IgD-negative memory B cell (primary cell): ENCODE measurements around the gene ERC1. TPM values are rescaled to one million over a fixed set of nuclear protein-coding genes. Genes with fewer than 3 reads are reported as not detected.
"Not testable (repeated sequence)": the region's sequence is repeated elsewhere in the genome, so short reads cannot be mapped to it uniquely, and the experiment has no call there.

ENCODE experiments used
- H3K27ac Mint-ChIP-seq, 3 donors: one replicate each; pipeline ENCODE4 v1.8.0; 2020 to 2022; ENCODE audit warnings: mild to moderate bottlenecking in 3 of 3, mixed read lengths in 3 of 3, moderate library complexity in 1 of 3
- H3K27me3 Mint-ChIP-seq: one replicate; pipeline ENCODE4 v1.8.0; 2021; ENCODE audit warnings: mixed read lengths
- H3K36me3 Mint-ChIP-seq: one replicate; pipeline ENCODE4 v1.8.0; 2020; ENCODE audit warnings: mild to moderate bottlenecking, mixed read lengths
- H3K4me1 Mint-ChIP-seq, 3 donors: one replicate each; pipeline ENCODE4 v1.8.0; 2020 to 2022; ENCODE audit warnings: mixed read lengths in 3 of 3, mild to moderate bottlenecking in 1 of 3
- H3K4me3 Mint-ChIP-seq, 4 donors: one replicate each; pipeline ENCODE4 v1.8.0; 2020 to 2022; ENCODE audit warnings: mild to moderate bottlenecking in 4 of 4, mixed read lengths in 4 of 4, moderate library complexity in 3 of 4
- H3K9me3 Mint-ChIP-seq, 3 donors: one replicate each; pipeline ENCODE4 v1.8.0; 2020 to 2021; ENCODE audit warnings: mixed read lengths in 3 of 3, mild to moderate bottlenecking in 1 of 3
- polyA plus RNA-seq: library from polyadenylated mRNA; unstranded; fragments of 300-500 nt; fragmentation: Illumina TruSeq; gene quantifications from one replicate; pipeline ENCODE4 v1.2.3, GENCODE V29; 2021

ERC1 gene
- polyA plus RNA-seq, 1 donor from 2014 or later: 16.5 TPM

DNA sequence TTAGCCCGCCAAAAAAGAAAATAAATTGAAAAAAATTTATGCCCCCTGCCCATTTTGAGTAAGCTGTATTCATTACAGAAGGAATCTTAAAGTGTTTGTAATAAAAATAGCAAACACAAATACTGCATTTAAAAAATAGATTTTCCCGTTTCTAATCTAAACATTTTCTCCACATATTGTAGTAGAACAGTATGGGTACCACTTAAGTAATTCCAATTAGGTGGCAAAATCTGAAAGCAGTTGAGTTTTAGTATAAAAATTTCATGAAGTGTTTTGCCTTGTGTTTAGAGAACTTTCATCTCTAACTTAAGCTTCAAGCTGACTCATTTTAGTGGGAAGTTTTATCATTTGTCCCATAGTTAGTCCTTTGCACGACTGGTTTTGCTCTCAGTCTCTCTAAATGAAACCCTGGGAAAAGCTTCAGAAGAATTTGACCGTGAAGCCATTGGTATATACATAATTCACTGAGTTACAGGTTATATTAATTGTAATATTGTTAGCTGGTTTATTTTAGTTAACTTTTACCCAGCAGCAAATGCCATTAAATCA lies 214.6 kb downstream of the ERC1 start:
- Mint-ChIP-seq H3K27me3 (no peaks in the 10 kb centered on the region), H3K27ac (peak overlapping the region in 1 of 3 donors; percentile 94), H3K4me3 (peak overlapping the region in 2 of 4 donors; percentile 5 to 81), H3K36me3 (peaks cover 11% of the 10 kb centered on the region), H3K4me1 (peaks cover 15 to 31% (median 27%) of the 10 kb centered on the region in 3 donors), H3K9me3 (no peaks in the 10 kb centered on the region)

DNA sequence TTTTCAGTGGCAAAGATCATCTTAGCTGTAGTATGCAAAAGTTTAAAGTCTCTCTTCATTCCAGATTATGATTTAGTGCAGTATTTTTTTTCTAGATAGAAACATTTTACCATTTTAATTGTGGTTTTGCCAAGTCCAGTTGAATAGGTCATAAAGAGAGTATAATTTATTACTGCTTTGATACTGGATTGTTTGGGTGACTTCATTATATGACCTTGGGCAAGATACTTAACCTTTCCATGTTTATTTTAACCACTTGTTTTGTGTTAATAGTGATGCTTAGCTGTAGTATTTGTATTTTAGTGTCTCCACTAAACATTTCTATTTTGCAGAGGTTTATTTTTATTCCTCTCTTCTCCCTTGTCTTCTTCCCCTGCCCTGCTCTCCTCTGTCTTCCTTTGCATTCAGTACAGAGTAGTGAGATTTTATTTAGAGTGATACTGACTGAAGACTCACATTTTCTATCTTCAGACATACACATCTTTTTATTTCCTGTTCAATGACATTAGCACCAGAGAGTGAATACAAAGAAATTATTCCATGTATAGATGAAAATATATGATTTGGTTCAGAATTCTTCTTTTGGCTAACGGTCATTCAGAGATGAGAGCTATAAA lies 215.2 kb downstream of the ERC1 start:
- Mint-ChIP-seq H3K27me3 (no peaks in the 10 kb centered on the region), H3K36me3 (peaks cover 11% of the 10 kb centered on the region), H3K4me3 (peak overlapping the region in 2 of 4 donors; percentile 62 to 81), H3K27ac (no peak overlapping the region), H3K4me1 (peaks cover 15 to 31% (median 27%) of the 10 kb centered on the region in 3 donors), H3K9me3 (no peaks in the 10 kb centered on the region)

DNA sequence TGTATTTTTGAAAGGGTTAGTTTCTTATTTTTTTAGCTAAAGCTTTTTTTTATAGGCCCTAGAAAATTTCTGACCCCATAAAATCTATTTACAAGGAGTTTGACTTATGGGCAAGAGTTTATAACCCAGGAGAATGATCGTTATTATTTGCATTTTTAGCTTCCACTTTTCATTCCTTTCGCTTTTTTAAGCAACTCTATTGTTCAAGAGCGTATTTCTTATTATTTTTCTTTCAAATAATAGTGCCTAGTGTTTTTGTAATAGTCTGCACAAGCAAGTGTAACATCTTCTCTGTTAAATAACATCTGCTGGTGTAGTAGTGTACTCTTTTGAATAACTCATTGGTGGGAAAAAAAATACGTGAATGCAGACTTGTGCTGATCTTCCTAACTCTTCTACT lies 216.3 kb downstream of the ERC1 start:
- Mint-ChIP-seq H3K9me3 (no peaks in the 10 kb centered on the region), H3K4me1 (peaks cover 15 to 25% (median 23%) of the 10 kb centered on the region in 3 donors), H3K27ac (peak overlapping the region in 2 of 3 donors; percentile 17 to 63), H3K4me3 (peak overlapping the region; percentile 3 to 44 (median 36)), H3K27me3 (no peaks in the 10 kb centered on the region), H3K36me3 (peaks cover 11% of the 10 kb centered on the region)

DNA sequence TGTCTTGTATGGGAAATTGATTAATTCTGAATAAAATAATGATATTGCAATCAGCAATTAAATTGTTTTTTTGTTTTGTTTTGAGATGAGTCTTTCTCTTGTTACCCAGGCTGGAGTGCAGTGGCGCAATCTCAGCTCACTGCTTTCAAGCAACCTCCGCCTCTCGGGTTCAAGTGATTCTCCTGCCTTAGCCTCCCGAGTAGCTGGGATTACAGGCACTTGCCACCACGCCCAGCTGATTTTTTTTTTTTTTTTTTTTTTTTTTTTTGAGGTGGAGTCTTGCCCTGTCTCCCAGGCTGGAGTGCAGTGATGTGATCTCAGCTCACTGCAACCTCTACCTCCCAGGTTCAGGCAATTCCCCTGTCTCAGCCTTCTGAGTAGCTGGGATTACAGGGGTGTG lies 217.7 kb downstream of the ERC1 start:
- H3K27me3 Mint-ChIP-seq, H3K9me3 Mint-ChIP-seq: not testable (repeated sequence)

DNA sequence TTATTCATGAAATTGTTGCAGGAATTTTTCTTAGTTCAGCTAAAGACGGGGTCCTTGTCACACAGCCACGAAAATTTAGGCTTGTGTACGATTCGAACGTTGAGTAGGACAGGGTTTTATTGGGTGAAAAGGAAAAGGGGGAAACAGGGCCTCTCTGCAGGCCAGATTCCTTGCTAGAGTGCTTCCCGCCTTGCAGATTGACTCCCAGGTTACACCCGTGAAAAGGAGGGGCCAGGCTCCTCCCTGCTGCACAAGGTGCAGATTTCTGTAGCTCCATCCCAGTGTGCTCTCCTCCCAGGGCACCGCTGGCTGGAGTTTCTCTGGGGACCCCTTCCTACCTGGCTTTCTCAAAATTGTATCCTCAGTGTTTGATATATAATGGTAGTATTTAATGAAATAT lies 221.5 kb downstream of the ERC1 start:
- Mint-ChIP-seq H3K36me3 (peaks cover 8% of the 10 kb centered on the region), H3K27me3 (no peaks in the 10 kb centered on the region), H3K4me3 (no peak overlapping the region), H3K4me1 (peaks cover 5 to 17% (median 13%) of the 10 kb centered on the region in 3 donors), H3K27ac (no peak overlapping the region), H3K9me3 (no peaks in the 10 kb centered on the region)

More for the DNA sequence above, 217.7 kb downstream of the ERC1 start:
- peak overlapping the region in 1 of 4 donors; percentile 18 for H3K4me3 Mint-ChIP-seq
- peaks cover 13 to 25% (median 23%) of the 10 kb centered on the region in 3 donors for H3K4me1 Mint-ChIP-seq
- H3K27ac Mint-ChIP-seq: peak overlapping the region in 1 of 3 donors; percentile 61
- peaks cover 11% of the 10 kb centered on the region for H3K36me3 Mint-ChIP-seq

DNA sequence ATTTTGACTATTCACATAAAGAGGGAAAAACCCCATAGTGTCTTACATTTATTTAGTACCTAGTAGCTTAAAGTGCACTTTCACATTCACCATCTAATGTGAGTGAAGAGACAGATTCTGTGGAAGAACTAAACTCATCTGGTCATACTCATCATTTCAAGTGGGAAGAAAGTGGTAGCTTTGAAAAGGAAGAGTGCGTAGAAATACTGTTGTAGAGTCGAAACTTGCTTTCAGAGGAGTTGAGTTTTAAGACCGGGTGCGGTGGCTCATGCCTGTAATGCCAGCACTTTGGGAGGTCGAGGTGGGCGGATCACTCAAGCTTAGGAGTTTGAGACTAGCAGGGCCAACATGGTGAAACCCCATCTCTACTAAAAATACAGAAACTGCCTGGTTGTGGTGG lies 222.2 kb downstream of the ERC1 start:
- peaks cover 5 to 10% (median 6%) of the 10 kb centered on the region in 3 donors for H3K4me1 Mint-ChIP-seq
- H3K4me3 Mint-ChIP-seq: no peak overlapping the region
- H3K27me3 Mint-ChIP-seq: no peaks in the 10 kb centered on the region
- H3K9me3 Mint-ChIP-seq: no peaks in the 10 kb centered on the region
- H3K27ac Mint-ChIP-seq: no peak overlapping the region
- peaks cover 7% of the 10 kb centered on the region for H3K36me3 Mint-ChIP-seq

DNA sequence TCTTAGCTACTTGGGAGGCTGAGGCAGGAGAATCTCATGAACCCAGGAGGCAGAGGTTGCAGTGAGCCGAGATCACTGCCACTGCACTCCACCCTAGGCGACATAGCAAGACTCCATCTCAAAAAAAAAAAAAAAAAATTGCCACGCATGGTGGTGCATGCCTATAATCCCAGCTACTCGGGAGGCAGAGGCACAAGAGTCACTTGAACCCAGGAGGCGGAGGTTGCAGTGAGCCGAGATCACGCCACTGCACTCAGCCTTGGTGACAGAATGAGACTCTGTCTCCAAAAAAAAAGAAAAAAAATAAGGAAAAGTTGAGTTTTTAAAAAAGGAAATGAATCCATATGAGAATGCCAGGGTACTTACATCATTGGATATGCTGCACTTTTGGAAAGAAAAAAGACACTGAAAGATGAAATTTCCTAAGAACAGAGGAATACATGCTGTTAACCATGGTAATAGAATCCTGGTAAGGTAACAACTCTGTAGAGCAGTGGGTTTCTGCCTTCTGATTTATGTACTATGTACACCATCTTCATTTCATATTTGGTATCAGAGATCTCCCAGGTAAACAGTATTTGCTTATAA lies 222.7 kb downstream of the ERC1 start:
- Mint-ChIP-seq H3K9me3 (no peaks in the 10 kb centered on the region), H3K36me3 (peaks cover 4% of the 10 kb centered on the region), H3K4me1 (peaks cover 4 to 10% (median 5%) of the 10 kb centered on the region in 3 donors), H3K4me3 (no peak overlapping the region), H3K27me3 (no peaks in the 10 kb centered on the region), H3K27ac (no peak overlapping the region)

DNA sequence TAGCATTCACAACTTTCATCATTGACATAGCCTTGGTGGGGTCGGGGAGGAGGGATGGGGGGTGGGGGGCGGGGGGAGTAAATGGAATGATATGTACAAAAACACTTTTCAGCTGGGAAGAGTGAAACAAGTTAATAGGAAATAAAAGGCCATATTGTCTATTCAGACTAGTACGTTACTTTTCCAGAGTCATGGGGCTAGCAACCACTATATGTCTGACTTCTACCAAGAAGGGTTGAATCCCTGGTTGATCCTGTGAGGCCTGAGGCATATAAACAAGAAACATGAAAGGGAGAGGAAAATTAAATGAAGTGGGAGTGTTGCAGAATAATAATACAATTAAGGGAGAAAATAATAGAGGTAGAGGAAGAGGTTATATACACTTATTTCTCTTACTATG lies 225.5 kb downstream of the ERC1 start:
- Mint-ChIP-seq H3K27ac (no peak overlapping the region), H3K27me3 (no peaks in the 10 kb centered on the region), H3K36me3 (no peaks in the 10 kb centered on the region), H3K9me3 (no peaks in the 10 kb centered on the region), H3K4me1 (peaks cover 4 to 5% (median 4%) of the 10 kb centered on the region in 3 donors), H3K4me3 (no peak overlapping the region)

DNA sequence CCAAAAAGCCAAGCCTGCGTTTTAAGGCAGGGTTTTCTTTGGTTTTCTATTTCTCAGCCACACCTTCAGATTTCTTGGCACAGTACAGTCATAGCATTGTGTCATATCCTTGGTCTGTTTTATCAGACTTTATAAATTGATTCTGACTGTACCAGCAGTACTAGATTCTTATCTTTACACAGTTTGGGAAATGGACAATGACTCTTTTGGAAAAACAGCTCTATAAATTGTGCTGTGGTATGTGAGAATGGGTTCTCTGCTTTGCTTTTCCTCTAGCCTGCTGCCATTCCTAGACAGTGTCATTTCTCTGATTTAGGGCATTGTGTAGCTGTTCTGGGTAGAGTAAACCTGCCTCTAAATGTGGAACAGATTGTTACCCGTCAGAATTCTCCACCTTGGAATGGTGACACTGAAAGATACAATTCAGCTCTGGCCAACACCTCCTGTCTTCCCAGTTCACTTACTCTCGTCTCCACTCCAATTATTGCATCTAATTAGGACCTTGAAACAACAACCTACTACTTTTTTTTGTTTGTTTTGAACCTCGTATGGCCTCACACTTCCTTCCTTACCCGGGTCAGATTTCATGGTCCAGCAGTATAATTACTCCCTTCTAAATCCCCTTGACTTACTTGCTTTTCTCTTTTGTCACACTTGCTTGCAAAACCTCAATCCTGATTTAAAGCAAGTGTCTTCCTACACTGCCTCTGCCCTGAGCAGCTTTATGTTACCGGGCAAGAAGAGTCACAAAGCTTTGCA lies 226.3 kb downstream of the ERC1 start:
- Mint-ChIP-seq H3K36me3 (no peaks in the 10 kb centered on the region), H3K27ac (no peak overlapping the region), H3K4me3 (no peak overlapping the region), H3K9me3 (no peaks in the 10 kb centered on the region), H3K4me1 (peaks cover 4 to 5% (median 4%) of the 10 kb centered on the region in 3 donors), H3K27me3 (no peaks in the 10 kb centered on the region)

DNA sequence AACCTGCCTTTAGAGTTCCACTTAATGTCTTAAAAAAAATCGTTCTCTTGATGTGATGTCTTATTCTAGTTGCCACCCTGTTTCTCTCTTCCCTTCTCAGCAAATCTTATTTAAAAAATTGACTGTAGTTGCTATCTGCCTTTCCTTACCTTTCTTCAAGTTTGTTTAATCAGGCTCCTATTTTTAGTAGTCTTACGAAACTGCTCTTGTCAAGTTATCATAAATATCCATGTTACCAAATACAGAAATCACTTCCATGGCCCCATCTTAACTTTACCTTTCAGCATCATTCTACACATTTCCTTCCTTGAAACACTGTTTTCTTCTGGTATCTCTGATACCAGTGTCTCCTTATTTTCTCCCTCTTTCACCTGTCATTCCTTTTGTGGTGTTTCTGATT lies 227.3 kb downstream of the ERC1 start:
- Mint-ChIP-seq H3K9me3 (no peaks in the 10 kb centered on the region), H3K36me3 (peaks cover 3% of the 10 kb centered on the region), H3K27me3 (no peaks in the 10 kb centered on the region), H3K27ac (no peak overlapping the region), H3K4me1 (peaks cover 0 to 4% (median 3%) of the 10 kb centered on the region in 3 donors), H3K4me3 (no peak overlapping the region)

DNA sequence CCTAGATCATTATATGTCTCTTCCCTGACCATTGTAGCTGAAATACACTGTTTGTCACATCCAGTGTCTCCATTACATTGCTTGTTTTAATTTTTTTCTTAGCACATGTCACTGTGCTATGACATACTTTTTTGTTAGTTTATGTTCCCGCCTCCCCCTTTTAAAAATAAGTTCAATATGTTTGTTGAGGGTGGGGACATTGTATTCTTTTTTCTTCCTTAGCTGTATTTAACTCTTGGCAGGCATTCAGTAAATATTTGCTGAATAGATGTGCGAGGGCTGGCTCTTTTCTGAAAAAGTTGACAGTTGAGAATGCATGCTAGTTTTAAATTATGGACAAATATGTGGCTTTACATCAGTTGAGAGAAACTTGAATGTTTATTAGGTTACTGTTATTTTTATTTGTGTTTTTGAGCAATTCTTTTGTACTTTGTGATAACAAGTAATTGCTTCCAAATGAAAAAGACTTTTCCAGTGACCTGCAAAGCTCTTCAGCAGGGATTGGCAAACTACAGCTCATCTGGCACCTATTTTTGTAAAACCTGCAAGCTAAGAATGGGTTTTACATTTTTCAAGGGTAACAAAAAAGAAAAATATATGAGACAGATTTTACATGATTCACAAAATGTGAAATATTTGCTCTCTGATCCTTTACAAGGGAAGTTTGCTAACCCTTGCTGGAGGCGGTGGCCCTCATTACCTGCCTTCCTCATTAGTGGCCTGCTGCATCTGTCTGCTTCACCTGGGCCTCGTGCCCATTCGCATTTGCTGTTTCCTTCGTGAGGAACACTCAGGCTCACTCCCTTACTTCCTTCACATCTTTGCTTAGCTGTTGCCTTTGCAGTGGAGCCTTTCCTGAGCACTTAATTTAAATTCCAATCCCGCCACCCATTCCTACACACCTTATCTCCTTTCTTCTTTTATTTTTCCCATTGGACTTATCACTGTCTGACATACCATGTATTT lies 229.4 kb downstream of the ERC1 start:
- no peak overlapping the region for H3K4me3 Mint-ChIP-seq
- no peaks in the 10 kb centered on the region for H3K4me1 Mint-ChIP-seq
- no peaks in the 10 kb centered on the region for H3K9me3 Mint-ChIP-seq
- H3K27ac Mint-ChIP-seq: no peak overlapping the region
- peaks cover 4% of the 10 kb centered on the region for H3K36me3 Mint-ChIP-seq
- H3K27me3 Mint-ChIP-seq: no peaks in the 10 kb centered on the region

DNA sequence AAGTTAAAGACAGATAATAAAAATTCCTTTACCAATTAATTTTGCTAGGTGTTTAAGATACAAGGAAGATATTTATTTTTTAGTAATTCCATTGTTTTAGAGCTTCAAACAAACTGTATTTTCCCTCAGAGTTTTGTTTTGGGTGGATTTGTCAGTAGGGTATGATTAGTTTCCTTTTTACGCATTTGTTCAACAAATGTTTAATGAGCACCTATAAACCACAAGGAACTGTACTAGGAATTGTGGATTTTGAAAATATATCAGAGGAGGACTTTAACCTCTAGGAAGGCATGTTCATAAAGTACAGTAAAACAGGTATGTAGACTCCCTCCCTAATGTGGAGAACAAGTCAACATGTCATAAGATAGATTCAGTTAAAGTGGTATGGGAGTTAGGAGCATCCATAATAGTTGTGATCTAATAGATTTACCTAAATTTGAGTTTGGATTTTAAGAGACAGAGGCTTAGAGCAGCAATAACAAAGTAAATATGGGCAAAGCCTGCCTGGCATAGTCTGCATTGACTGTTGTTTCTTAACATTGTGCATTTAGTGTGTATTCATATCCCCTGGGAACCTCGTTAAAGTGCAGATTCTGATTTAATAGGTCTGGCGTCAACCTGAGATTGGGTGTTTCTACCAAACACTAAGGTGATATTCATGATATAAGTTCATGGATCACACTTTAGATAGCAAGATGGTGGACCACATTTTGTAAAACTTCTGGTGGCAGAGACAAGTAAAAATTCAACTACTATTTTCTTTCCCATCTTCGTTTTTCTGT lies 232.0 kb downstream of the ERC1 start:
- Mint-ChIP-seq H3K9me3 (no peaks in the 10 kb centered on the region), H3K27ac (no peak overlapping the region), H3K4me3 (no peak overlapping the region), H3K36me3 (peaks cover 4% of the 10 kb centered on the region), H3K27me3 (no peaks in the 10 kb centered on the region), H3K4me1 (peaks cover 16 to 17% (median 16%) of the 10 kb centered on the region in 3 donors)

DNA sequence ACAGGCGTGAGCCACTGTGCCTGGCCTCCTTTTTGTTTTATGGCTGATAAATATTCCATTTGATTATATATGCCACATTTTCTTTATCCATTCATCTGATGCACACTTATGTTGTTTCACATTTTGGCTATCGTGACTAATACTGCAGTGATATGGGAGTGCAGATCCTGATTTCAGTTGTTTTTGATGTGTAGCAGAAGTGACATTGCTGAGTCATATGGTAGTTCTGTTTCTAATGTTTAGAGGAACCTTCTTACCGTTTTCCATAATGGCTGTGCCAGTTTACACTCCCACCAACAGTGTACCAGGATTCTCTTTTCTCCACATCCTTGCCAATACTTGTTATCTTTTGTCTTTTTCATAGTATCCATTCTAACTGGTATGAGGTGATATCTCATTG lies 235.9 kb downstream of the ERC1 start:
- Mint-ChIP-seq H3K27ac (no peak overlapping the region), H3K27me3 (no peaks in the 10 kb centered on the region), H3K9me3 (peaks cover 0 to under 1% (median under 1%) of the 10 kb centered on the region in 3 donors), H3K4me1 (peaks cover 16 to 18% (median 17%) of the 10 kb centered on the region in 3 donors), H3K36me3 (peaks cover 9% of the 10 kb centered on the region), H3K4me3 (peak overlapping the region in 2 of 4 donors; percentile 47 to 78)

DNA sequence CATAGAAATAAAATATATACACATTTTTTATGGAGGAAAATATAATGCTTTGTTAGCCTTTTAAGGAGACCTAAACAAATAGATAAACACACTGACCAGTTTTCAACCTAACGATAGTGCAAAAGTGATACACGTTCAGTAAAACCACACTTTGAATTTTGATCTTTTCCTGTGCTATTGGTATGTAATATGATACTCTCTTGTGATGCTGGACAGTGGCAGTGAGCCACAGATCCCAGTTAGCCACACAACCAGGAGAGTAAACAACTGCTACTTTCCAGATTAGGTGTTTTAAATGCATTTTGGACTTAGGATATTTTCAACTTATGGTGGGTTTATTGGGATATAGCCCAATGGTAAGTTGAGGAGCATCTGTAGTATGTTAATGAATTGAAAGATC lies 243.1 kb downstream of the ERC1 start:
- Mint-ChIP-seq H3K4me1 (peaks cover 0 to 2% (median 0%) of the 10 kb centered on the region in 3 donors), H3K36me3 (peaks cover 14% of the 10 kb centered on the region), H3K4me3 (no peak overlapping the region), H3K27ac (no peak overlapping the region), H3K27me3 (no peaks in the 10 kb centered on the region), H3K9me3 (peaks cover 0 to 4% (median 1%) of the 10 kb centered on the region in 3 donors)
